Activated CD4-positive, alpha-beta T cell treated with anti-CD3 and anti-CD28 coated beads for 48 hours (primary cell): ENCODE results near the gene CEMP1.
A peak's percentile ranks its signal among the peaks of the same experiment; 100 is the strongest.

ENCODE experiments used
- DNase-seq: peaks from one replicate; pipeline ENCODE4 v3.0.0-alpha.2; 2020

CEMP1 gene

DNA sequence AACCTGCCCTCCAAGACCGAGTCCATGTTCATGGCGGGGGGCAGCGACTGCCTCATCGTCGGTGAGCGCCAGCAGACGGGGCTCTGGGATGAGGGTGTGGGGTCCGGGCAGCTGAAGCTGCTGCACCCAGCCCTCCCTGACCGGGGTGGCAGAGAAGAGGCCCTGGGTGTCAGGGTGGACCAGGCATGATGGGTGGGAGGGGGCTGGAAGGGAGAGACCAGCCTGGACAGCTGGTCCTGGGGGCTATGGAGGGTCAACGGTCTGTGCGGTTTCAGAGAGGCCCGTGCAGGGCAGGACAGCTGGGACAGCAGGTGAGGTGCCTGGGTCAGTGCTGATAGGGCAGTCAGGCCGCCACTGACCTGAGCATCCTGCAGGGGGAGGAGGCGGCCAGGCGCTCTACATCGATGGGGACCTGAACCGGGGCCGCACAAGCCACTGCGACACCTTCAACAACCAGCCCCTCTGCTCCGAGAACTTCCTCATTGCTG lies 30.7 kb downstream of the CEMP1 start:
- no peak for DNase-seq

- no peak for DNase-seq
These were observed 31.2 kb downstream of the CEMP1 start for GRCh38 chr16:2499890-2500429.

- no peak for DNase-seq
These were observed 31.8 kb downstream of the CEMP1 start for GRCh38 chr16:2499454-2499853.

DNA sequence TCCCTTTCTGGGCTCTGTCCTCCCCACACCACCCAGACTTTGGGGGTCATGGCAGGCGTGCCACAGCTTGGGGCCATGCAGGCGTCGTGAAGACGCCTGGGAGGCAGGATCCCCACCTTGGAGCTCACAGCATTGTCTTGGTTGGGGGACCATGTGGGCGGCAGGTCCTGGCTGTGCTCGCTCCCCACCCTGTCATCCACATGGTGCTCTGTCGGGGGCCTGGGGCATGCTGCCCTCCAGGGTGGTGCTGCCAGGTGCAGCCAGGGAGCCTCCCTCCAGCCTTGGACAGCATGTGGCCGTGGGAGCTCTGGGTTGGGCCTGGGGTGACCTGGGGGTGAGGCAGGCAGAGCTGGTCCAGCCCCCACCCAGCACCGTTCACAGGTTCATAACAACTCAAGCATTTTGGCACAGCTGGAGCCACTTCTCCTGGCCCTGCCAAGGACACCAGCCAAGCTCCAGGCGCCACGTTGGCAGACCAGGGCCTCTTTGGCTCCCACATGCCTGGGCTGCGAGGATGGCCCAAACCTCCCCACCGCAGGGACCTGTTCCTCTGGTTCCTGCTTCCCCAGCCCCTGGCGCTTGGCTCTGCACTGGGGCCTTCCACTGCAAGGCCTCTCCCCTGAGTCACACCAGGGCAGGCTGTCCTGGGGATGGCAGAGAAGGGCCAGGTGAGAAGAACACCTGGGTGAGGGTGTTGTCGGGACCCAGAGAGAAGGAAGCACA lies 32.5 kb downstream of the CEMP1 start:
- no peak for DNase-seq

- DNase-seq, result no peak
These were observed 33.3 kb downstream of the CEMP1 start for GRCh38 chr16:2497695-2498484.

GRCh38 chr16:2497116-2497630 lies 34.0 kb downstream of the CEMP1 start:
- no peak for DNase-seq

- no peak for DNase-seq
These were observed 34.7 kb downstream of the CEMP1 start for GRCh38 chr16:2496223-2497115.

DNA sequence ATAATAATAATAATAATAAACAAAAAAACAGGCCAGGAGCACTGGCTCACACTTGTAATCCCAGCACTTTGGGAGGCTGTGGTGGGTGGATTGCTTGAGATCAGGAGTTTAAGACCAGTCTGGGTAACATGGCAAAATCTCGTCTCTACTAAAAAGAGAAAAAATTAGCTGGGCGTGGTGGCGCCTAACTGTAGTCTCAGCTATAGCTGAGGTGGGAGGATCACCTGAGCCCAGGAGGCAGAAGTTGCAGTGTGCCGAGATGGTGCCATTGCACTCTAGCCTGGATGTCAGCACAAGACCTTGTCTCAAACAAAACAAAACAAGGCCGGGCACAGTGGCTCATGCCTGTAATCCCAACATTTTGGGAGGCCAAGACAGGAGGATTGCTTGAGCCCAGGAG lies 36.2 kb downstream of the CEMP1 start:
- DNase-seq, result no peak

DNA sequence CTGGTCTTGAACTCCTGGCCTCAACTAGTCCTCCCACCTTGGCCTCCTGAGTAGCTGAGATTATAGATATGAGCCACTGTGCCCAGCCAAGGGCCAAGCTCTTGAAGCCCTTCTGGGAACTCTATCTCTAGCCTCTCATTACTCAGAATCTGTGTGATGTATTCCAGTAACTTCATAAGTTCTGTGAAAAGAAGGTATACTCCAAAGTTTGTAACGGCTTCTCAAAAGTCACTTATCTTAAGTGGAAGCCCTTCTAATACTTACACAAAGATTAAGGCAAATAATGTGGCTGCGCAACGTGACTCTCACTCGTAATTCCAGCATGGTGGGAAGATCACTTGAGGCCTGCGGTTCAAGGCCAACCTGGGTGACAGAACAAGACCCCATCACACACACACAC lies 36.6 kb downstream of the CEMP1 start:
- no peak for DNase-seq

DNA sequence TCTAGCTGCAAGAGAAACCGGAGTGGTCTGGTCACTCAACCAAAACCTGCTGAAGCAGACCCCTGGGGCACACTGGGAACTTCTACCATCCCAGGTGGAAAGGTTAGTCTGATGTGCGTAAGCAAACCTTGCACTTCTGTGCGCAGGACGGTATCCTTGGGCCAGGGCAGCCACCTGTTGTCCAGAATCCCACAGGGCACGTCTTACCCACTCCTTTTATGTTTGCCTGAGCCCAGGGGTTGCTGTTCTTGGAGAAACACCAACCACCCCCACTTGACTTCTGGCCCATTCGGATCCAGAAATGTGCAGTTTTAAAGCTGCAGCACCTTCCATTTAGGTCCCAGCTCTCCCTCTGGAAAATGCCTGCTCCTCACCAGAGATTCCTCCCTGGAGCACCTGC lies 37.6 kb downstream of the CEMP1 start:
- no peak for DNase-seq

- DNase-seq, result no peak
These were observed 38.9 kb downstream of the CEMP1 start for GRCh38 chr16:2492292-2492691.

DNA sequence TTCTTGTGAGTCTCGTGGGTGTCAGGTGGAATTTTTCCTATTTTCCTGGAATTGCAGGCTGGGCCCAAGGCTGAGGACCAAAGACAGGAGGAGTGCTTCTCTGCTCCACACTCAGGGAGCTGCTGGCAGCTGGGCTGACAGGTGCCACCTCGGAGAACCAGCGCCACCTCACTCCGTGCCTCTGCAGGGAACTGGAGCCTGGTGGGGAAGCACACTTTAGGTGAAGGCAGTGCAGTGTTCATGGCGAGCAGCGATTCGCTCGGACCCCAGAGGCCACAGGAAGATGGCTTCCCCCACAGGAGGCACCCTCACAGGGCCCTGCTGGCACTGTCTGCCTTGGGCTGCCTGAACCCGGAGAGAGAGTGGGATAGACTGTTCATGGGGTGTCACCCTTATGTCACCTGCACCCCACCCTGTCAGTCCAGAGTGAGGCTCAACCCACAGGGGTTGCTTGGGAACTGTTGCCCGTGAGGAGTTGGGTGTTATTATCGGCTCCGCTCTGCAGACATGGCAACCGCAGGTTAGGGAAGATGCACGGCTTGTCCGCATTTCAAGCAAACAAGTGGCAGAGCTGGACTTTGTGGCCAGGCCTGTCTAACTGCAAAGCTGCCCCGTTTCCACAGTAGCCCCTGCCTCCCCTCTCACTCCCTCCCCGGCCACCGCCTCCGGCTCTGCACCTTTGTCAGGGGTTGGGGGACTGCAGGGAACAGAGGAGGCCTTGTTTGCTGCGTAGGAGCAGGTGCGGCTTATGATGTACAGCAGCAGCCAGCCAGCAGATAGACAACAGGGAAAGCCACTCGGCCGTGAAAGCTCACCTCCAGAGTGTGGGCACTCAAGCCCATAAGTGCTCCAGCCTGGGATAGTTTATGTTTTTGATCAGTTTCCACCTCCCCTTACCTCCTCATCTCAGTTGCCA lies 40.8 kb downstream of the CEMP1 start:
- no peak for DNase-seq

DNA sequence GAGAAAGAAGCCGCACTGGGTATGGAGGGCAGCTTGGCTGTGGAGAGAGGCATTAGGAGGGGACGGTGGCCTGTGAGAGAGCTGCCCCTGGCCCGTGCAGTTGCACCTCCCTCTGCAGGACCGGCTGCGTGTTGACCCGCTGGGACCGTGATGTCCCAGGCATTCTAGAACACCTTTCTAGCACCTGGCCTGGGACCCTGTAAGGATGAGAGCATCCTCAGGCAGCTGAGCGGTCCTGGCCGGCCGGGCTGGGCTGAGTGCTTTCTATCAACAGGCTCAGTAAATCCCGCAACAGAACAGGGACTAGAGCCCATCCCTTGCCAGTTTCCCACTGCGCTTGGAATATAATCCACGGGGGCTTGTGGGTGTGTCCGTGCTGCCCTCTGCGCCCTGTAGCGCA lies 41.6 kb downstream of the CEMP1 start:
- DNase-seq, result no peak

- no peak for DNase-seq
These were observed 43.2 kb downstream of the CEMP1 start for GRCh38 chr16:2487903-2488531.

DNA sequence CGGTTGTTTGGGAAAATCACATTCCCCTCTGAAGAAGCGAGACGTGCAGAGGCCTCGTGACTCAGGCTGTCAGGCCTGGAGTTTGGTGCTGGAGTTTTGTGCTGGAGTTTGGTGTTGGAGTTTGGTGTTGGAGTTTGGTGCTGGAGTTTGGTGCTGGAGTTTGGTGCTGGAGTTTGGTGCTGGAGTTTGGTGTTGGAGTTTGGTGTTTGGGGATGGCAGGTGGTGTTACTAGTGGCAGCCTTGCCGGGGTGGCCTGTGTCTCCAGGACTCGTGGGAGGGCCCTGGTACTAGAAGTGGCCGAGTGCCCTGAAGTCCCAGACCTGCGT lies 43.7 kb downstream of the CEMP1 start:
- no peak for DNase-seq

DNA sequence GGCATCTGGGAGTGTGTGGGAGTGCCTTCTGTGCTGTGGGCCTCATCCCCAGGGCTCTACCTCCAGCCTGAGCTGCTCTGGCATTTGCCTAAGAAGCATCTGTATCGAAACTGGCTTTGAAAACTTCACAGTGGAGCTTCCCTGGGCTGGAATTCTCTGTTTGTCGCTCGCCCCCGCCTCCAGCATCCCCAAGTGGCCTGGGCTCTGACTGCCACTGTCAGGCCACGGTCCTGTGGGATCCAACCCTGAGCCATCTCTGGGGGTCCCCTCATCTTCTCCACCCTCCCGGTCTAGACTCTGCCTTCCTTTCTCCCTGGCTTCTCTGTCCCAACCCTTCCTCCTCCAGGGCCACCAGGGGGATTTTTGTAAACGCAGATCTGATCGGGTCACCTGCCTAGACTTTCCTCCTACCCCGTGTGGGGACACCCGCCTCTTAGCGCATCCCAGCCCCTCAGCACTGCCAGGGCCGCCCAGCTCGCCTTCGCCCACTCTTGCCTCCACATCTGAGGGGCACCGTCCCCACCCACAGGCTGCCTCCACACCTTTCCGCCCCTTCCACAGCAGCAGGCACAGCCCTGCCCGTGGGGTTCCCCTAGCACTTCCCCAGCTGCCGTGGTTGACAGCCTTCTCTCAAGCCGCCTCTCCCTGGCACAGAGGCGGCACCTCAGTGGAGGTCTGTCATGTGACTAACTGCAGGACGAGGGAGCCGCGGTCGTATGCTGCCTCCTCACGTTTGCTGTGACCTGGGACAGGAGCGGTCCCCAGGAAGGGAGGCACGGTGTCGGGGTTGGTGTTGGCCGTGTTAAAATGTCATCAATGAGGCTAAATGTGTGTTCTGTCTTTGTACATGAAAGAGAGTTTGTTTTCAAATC lies 44.3 kb downstream of the CEMP1 start:
- peak; percentile 79 for DNase-seq

- no peak for DNase-seq
These were observed 45.2 kb downstream of the CEMP1 start for GRCh38 chr16:2485811-2486507.

DNA sequence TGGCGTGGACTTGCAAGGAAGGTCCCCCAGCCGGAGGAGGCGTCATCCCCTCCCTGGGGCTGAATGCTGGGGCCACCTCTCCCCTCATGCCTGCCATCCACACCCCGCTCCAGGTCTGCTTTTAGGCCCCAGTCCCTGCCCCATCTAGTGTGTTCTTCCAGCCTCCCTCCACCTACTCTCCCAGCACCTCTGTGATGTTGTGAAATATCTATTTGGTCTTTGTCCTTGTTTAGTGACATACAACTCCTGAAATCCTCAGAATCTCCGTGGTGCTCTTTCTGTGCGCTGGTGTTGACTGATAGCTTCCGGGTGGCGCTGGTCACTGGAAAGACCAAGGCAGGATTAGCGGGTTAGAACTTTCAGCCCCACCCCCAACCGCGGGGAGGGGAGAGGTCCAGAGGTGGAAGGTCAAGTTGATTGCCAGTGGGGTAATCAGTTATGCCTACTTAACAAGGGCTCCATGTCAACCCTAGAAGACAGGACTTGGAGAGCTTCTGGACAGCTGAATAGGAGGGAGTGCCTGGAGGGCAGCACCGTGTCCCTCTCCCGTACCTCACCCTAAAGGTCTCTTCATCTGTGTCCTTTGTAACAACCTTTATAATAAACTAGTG lies 46.2 kb downstream of the CEMP1 start:
- no peak for DNase-seq
